ENCODE results near the gene TNF. TPM values are rescaled to one million over a fixed set of nuclear protein-coding genes. Genes with fewer than 3 reads are reported as not detected.

TNF gene
- total RNA-seq, 2 donors from 2014 or later, result 0.23 TPM; not detected in 1

GRCh38 chr6:31533455-31533841 is 41.9 kb upstream of the TNF start:
- intact Hi-C loops (cut with DNase I), result no loop called here
- H3K27me3 ChIP-seq (replicated peaks; ENCODE audit: insufficient read depth), result no peaks in the 10 kb centered on the region
- peaks cover 15 to 41% of the 10 kb centered on the region in 2 donors for H3K36me3 ChIP-seq
- TF ChIP-seq POLR2A (IDR thresholded peaks at IDR 0.05) (no peak), POLR2AphosphoS5 (IDR thresholded peaks at IDR 0.05) (no peak), CTCF (IDR thresholded peaks at IDR 0.05) (no peak)
- H3K4me3 ChIP-seq, result no peak overlapping the region
- no peak overlapping the region for H3K27ac ChIP-seq
- DNase-seq (ENCODE audit: low spot score), result no peak
- H3K4me1 ChIP-seq (replicated peaks), result peaks cover under 1% of the 10 kb centered on the region
- 84% methylated on average over 1 of the region's 1 CpG for WGBS
- H3K9me3 ChIP-seq, result no peaks in the 10 kb centered on the region

GRCh38 chr6:31534011-31534410 is 41.4 kb upstream of the TNF start:
- TF ChIP-seq POLR2AphosphoS5 (IDR thresholded peaks at IDR 0.05) (no peak), CTCF (IDR thresholded peaks at IDR 0.05) (no peak), POLR2A (IDR thresholded peaks at IDR 0.05) (no peak)
- Histone ChIP-seq H3K9me3 (no peaks in the 10 kb centered on the region), H3K36me3 (peaks cover 15 to 41% of the 10 kb centered on the region in 2 donors), H3K27me3 (replicated peaks; ENCODE audit: insufficient read depth) (no peaks in the 10 kb centered on the region), H3K27ac (no peak overlapping the region), H3K4me1 (replicated peaks) (peaks cover 6% of the 10 kb centered on the region), H3K4me3 (no peak overlapping the region)
- 91% methylated on average over 6 of the region's 6 CpGs for WGBS
- intact Hi-C loops (cut with DNase I), result no loop called here
- DNase-seq (ENCODE audit: low spot score), result no peak

GRCh38 chr6:31534521-31535040 is 40.8 kb upstream of the TNF start:
- Histone ChIP-seq H3K36me3 (peaks cover 15 to 41% of the 10 kb centered on the region in 2 donors), H3K4me1 (replicated peaks) (peaks cover 10% of the 10 kb centered on the region), H3K4me3 (no peak overlapping the region), H3K27ac (no peak overlapping the region), H3K9me3 (no peaks in the 10 kb centered on the region), H3K27me3 (replicated peaks; ENCODE audit: insufficient read depth) (no peaks in the 10 kb centered on the region)
- 88% methylated on average over 24 of the region's 24 CpGs for WGBS
- intact Hi-C loops (cut with DNase I), result no loop called here
- TF ChIP-seq POLR2AphosphoS5 (IDR thresholded peaks at IDR 0.05) (no peak), POLR2A (IDR thresholded peaks at IDR 0.05) (no peak), CTCF (IDR thresholded peaks at IDR 0.05) (no peak)
- DNase-seq (ENCODE audit: low spot score), result no peak

- Histone ChIP-seq H3K9me3 (no peaks in the 10 kb centered on the region), H3K27me3 (replicated peaks; ENCODE audit: insufficient read depth) (no peaks in the 10 kb centered on the region), H3K36me3 (peaks cover 13 to 40% of the 10 kb centered on the region in 2 donors), H3K27ac (no peak overlapping the region), H3K4me1 (replicated peaks) (peaks cover 21% of the 10 kb centered on the region), H3K4me3 (no peak overlapping the region)
- no peak for DNase-seq (ENCODE audit: low spot score)
- whole genome bisulfite sequencing, result 41% methylated on average over 2 of the region's 2 CpGs
- intact Hi-C loops (cut with DNase I), result no loop called here
- TF ChIP-seq POLR2A (IDR thresholded peaks at IDR 0.05) (no peak), CTCF (IDR thresholded peaks at IDR 0.05) (no peak), POLR2AphosphoS5 (IDR thresholded peaks at IDR 0.05) (no peak)
These were observed 39.6 kb upstream of the TNF start for GRCh38 chr6:31535538-31536324.

Data from prostate gland (tissue), 2 donors.